Measurements from ENCODE around the gene PRODH.
"Not testable (repeated sequence)": the region's sequence is repeated elsewhere in the genome, so short reads cannot be mapped to it uniquely, and the experiment has no call there.

The PRODH gene

GRCh38 chr22:18896037-18896657 lies 39.9 kb downstream of the PRODH start:
- DNase-seq = not testable (repeated sequence)

DNA sequence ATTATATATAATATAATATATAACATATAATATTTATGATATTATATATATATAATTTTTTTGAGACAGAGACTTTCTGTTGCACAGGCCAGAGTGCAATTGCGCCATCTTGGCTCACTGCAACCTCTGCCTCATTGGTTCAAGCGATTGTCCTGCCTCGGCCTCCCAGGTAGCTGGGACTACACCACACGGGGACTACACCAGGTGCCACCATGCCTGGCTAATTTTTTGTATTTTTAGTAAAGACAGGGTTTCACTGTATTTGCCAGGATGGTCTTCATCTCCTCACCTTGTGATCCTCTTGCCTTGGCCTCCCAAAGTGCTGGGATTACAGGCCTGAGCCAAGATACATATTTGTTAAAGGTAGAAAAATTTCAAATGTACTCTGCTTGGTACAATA lies 42.3 kb downstream of the PRODH start:
- not testable (repeated sequence) for DNase-seq

- not testable (repeated sequence) for DNase-seq
Measured at GRCh38 chr22:18890510-18891192, 45.4 kb downstream of the PRODH start.

GRCh38 chr22:18888115-18888514 lies 48.0 kb downstream of the PRODH start:
- DNase-seq = no peak

- not testable (repeated sequence) for DNase-seq
Measured at GRCh38 chr22:18884465-18884864, 51.6 kb downstream of the PRODH start.

DNA sequence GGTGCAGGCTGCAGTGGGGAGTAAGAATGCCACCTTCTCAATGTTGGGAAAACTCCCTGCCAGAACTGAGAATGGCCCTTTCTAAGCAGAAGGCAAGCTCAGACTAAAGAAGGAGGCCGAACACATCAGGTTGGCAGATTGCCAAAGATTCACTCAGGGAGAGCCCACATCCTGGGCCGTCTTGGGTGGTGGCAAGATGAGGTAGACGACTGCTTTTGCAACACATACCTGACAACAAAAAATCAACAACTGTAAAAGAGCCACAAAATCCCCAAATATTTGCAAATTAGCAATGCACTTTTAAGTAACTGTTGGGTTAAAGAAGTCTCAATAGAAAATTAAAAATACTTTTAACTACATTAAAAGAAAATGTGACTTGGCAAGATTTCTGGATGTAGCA lies 54.8 kb downstream of the PRODH start:
- DNase-seq = peak; percentile 73

Measured in activated T-cell treated with anti-CD3 and anti-CD28 coated beads, Interleukin-2, amount 50 U/mL, for 1 hour (primary cell).